GM12878 (cell line): Measurements from ENCODE around the gene TEX12. TPM values are rescaled to one million over a fixed set of nuclear protein-coding genes. Genes with fewer than 3 reads are reported as not detected.

Experiments used
- ATAC-seq: fragments of 200-7000 bp; cut with Tn5 transposase; 3 replicates; pipeline ENCODE4 v1.9.1; 2020; ENCODE audit warnings: mild to moderate bottlenecking, moderate library complexity
- BruUV-seq: library from RNA; stranded (reverse); fragments of 400-500 nt; replicated peaks from 2 replicates; lab custom pipeline; 2021; lab: Mats Ljungman, UMichigan
- CTCF ChIA-PET: fragments of 300-600 bp; sonication (Branson Sonifier 250); formaldehyde crosslinking; extraction: SDS; loops from one replicate; lab custom pipeline; 2021; ENCODE audit warnings: inconsistent platforms; lab: Yijun Ruan, JAX
- POLR2A ChIA-PET: fragments of 350-600 bp; formaldehyde crosslinking; extraction: SDS; loops from one replicate; lab custom pipeline; 2021; ENCODE audit warnings: inconsistent platforms; lab: Charles Lee
- RAD21 ChIA-PET: fragments of 300-600 bp; sonication (Branson Sonifier 250); formaldehyde crosslinking; loops from one replicate; lab custom pipeline; 2023; ENCODE audit warnings: antibody characterized with exemption; ENCODE audit not compliant: unreplicated experiment; lab: Charles Lee
- SMC1A ChIA-PET: fragments of 300-600 bp; sonication (Branson Sonifier 250); formaldehyde crosslinking; loops from one replicate; lab custom pipeline; 2023; ENCODE audit not compliant: unreplicated experiment, uncharacterized antibody; lab: Charles Lee
- DNase-seq: peaks from one replicate; pipeline ENCODE4 v3.0.0-alpha.2; 2011; ENCODE audit warnings: low read depth, low spot score
- FAIRE-seq: peaks from 3 replicates; lab custom pipeline; 2011; peaks lifted over from hg19 to GRCh38; lab: Jason Lieb, UNC
- H2AFZ ChIP-seq: 2 replicates; pipeline ENCODE4 v1.6.0; 2011; ENCODE audit warnings: low read depth, low read length, control low read depth; ENCODE audit not compliant: control insufficient read depth
- H3K27ac ChIP-seq: 2 replicates; pipeline ENCODE4 v1.5.1; 2011; ENCODE audit warnings: control low read depth; ENCODE audit not compliant: control insufficient read depth, insufficient read depth
- H3K27me3 ChIP-seq, 2 experiments: replicated peaks in 1 of 2; 2 replicates each; pipeline versions ENCODE4 v1.6.0 to v1.6.1; 2011; ENCODE audit warnings: low read length in 1 of 2; ENCODE audit not compliant: control insufficient read depth in 2 of 2, insufficient read depth in 2 of 2
- H3K36me3 ChIP-seq, 2 experiments: 2 replicates each; pipeline ENCODE4 v1.5.1; 2011; ENCODE audit warnings: low read length in 1 of 2; ENCODE audit not compliant: control insufficient read depth in 2 of 2, insufficient read depth in 2 of 2
- H3K4me1 ChIP-seq: 2 replicates; pipeline ENCODE4 v1.6.1; 2011; ENCODE audit warnings: mild to moderate bottlenecking, low read length, moderate library complexity, mixed read lengths; ENCODE audit not compliant: control insufficient read depth, insufficient read depth
- H3K4me2 ChIP-seq: 2 replicates; pipeline ENCODE4 v1.6.0; 2011; ENCODE audit warnings: control low read depth; ENCODE audit not compliant: control insufficient read depth, insufficient read depth
- H3K4me3 ChIP-seq: fragments of 200-600 bp; sonication (generic); 2 replicates; pipeline ENCODE4 v1.5.1; 2016
- H3K79me2 ChIP-seq: 2 replicates; pipeline ENCODE4 v1.6.0; 2011; ENCODE audit warnings: low read length; ENCODE audit not compliant: control insufficient read depth, insufficient read depth
- H3K9ac ChIP-seq: 2 replicates; pipeline ENCODE4 v1.8.0; 2011; ENCODE audit warnings: low read length, control low read depth, mixed read lengths; ENCODE audit not compliant: control insufficient read depth, insufficient read depth
- H3K9me3 ChIP-seq: replicated peaks from 3 replicates; pipeline ENCODE4 v1.5.1; 2011; ENCODE audit warnings: mild to moderate bottlenecking, low read length; ENCODE audit not compliant: control insufficient read depth, insufficient read depth
- H4K20me1 ChIP-seq: 2 replicates; pipeline ENCODE4 v1.6.0; 2011; ENCODE audit not compliant: control insufficient read depth, insufficient read depth
- CREM ChIP-seq: IDR thresholded peaks from 2 replicates; pipeline ENCODE4 v1.6.1; 2014; ENCODE audit warnings: antibody characterized with exemption, low read depth
- CUX1 ChIP-seq: IDR thresholded peaks from 2 replicates; pipeline ENCODE4 v1.6.1; 2012; ENCODE audit warnings: improper control_type of control experiment, low read depth, low read length; ENCODE audit not compliant: insufficient replicate concordance
- NFYB ChIP-seq: IDR thresholded peaks from 2 replicates; pipeline ENCODE4 v1.6.1; 2011; ENCODE audit warnings: low read depth, mild to moderate bottlenecking, low read length, improper control_type of control experiment, moderate library complexity; ENCODE audit not compliant: insufficient read depth
- RBBP5 ChIP-seq: fragments of 200-600 bp; sonication (generic); conservative IDR thresholded peaks from 2 replicates; pipeline ENCODE4 v1.6.1; 2016
- RELA ChIP-seq: fragments of 450-650 bp; IDR thresholded peaks from 2 replicates; pipeline ENCODE4 v1.8.0; 2014; ENCODE audit warnings: borderline replicate concordance; ENCODE audit not compliant: partially characterized antibody
- TBL1XR1 ChIP-seq: IDR thresholded peaks from 2 replicates; pipeline ENCODE4 v1.6.1; 2012; ENCODE audit warnings: low read depth, low read length, improper control_type of control experiment
- YY1 ChIP-seq: IDR thresholded peaks from 2 replicates; pipeline ENCODE4 v1.6.1; 2011; ENCODE audit warnings: low read depth, mild to moderate bottlenecking, low read length
- WGBS: methylation state at CpG from one replicate; pipeline ENCODE4 v1.1.6; 2016; ENCODE audit warnings: low lambda C conversion rate; ENCODE audit not compliant: insufficient replicate concordance, insufficient coverage; ENCODE audit errors: missing lambda C conversion rate; 5-methylcytosine and 5-hydroxymethylcytosine counted together
- in situ Hi-C: fragments of 300-500 bp; cut with MboI; formaldehyde crosslinking; loops from 9 replicates; pipeline ENCODE4 v1.14.3; 2018; ENCODE audit warnings: mixed read lengths
- intact Hi-C: fragments of 100-400 bp; cut with micrococcal nuclease; formaldehyde crosslinking; loops from one replicate; pipeline ENCODE4 v1.14.2; 2022; ENCODE audit not compliant: unreplicated experiment
- polyA plus RNA-seq, 11 experiments: library from polyadenylated mRNA; depleted of rRNA in 4 of 11; unstranded in 6 of 11; stranded (reverse) in 5 of 11; fragments of >200 nt; fragmentation: Nextera tagmentation in 4 of 11; fragmentation: Illumina TruSeq in 1 of 11; extraction: Ambion mirVana in 4 of 11; extraction: Trizol in 1 of 11; gene quantifications; 1 replicate in 1 of 11; 2 replicates in 10 of 11; pipeline versions ENCODE4 v1.2.1 to v1.2.3, GENCODE V29; 2011 to 2016; ENCODE audit warnings: inconsistent platforms in 2 of 11, missing spikeins in 2 of 11, low read depth in 1 of 11
- total RNA-seq, 4 experiments: library from RNA; depleted of rRNA in 3 of 4; stranded (reverse); fragments of >200 nt in 3 of 4; fragmentation: Illumina TruSeq in 1 of 4; extraction: Trizol in 1 of 4; gene quantifications; 2 replicates each; pipeline versions ENCODE4 v1.2.1 to v1.2.3, GENCODE V29; 2013 to 2021
- TF ChIP-seq, protein P1 (sequence below): fragments of 450-650 bp; IDR thresholded peaks from 2 replicates; pipeline ENCODE4 v1.6.1; 2017; ENCODE audit warnings: mild to moderate bottlenecking, low read depth, inconsistent platforms; ENCODE audit not compliant: poor library complexity, severe bottlenecking
- TF ChIP-seq, protein P2 (sequence below): IDR thresholded peaks from 2 replicates; pipeline ENCODE4 v1.6.1; 2012; ENCODE audit warnings: low read depth, low read length, improper control_type of control experiment

TEX12 gene
- total and polyA plus RNA-seq, 10 of the 15 experiments (the other 5 are each of a cell fraction or from before 2014, with no cell fraction given) = 0.11 to 1.3 (median 0.40) TPM; not detected in 2

GRCh38 chr11:112134473-112134872 is 32.7 kb upstream of the TEX12 start:
- in situ Hi-C loops = no loop called here
- Histone ChIP-seq H3K9ac (no peak overlapping the region), H4K20me1 (no peaks in the 10 kb centered on the region), H3K9me3 (no peaks in the 10 kb centered on the region), H3K4me2 (no peak overlapping the region), H3K27me3 (no peaks in the 10 kb centered on the region; a peak in 1 of 4 replicates), H3K36me3 (no peaks in the 10 kb centered on the region), H3K79me2 (no peaks in the 10 kb centered on the region), H2AFZ (no peak overlapping the region), H3K4me3 (no peak overlapping the region), H3K4me1 (0 out of 2 replicates have a peak, but pooled peaks cover 2% of the 10 kb centered on the region)
- RAD21 ChIA-PET = no interaction called here
- CTCF ChIA-PET = interaction anchor here (2.0 kb wide), 1 partner anchor 20 kb away, joined by 5 read pairs; no protein-coding TSS in a partner anchor
- no peak for ATAC-seq
- no peak for FAIRE-seq
- POLR2A ChIA-PET = no interaction called here
- DNase-seq = no peak
- no TSS peak for BruUV-seq
- WGBS = 76% methylated on average over 3 of the region's 4 CpGs
- SMC1A ChIA-PET = no interaction called here
- TF ChIP-seq, protein P1, sequence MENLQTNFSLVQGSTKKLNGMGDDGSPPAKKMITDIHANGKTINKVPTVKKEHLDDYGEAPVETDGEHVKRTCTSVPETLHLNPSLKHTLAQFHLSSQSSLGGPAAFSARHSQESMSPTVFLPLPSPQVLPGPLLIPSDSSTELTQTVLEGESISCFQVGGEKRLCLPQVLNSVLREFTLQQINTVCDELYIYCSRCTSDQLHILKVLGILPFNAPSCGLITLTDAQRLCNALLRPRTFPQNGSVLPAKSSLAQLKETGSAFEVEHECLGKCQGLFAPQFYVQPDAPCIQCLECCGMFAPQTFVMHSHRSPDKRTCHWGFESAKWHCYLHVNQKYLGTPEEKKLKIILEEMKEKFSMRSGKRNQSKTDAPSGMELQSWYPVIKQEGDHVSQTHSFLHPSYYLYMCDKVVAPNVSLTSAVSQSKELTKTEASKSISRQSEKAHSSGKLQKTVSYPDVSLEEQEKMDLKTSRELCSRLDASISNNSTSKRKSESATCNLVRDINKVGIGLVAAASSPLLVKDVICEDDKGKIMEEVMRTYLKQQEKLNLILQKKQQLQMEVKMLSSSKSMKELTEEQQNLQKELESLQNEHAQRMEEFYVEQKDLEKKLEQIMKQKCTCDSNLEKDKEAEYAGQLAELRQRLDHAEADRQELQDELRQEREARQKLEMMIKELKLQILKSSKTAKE = no peak
- TF ChIP-seq YY1 = no peak
- TF ChIP-seq TBL1XR1 = no peak
- no peak for TF ChIP-seq RELA
- TF ChIP-seq, all 136 proteins: peak for 0
- intact Hi-C loops = no loop called here
- H3K27ac ChIP-seq = no peak overlapping the region

GRCh38 chr11:112143597-112143996 is 23.6 kb upstream of the TEX12 start:
- Histone ChIP-seq H3K27me3 (no peaks in the 10 kb centered on the region), H2AFZ (no peak overlapping the region), H3K4me2 (no peak overlapping the region), H3K27ac (no peak overlapping the region), H3K4me3 (no peak overlapping the region), H3K79me2 (no peaks in the 10 kb centered on the region), H3K36me3 (no peaks in the 10 kb centered on the region), H3K9ac (no peak overlapping the region), H4K20me1 (no peaks in the 10 kb centered on the region), H3K9me3 (peaks cover 2% of the 10 kb centered on the region; the same call in 1 of the 3 replicates), H3K4me1 (no peaks in the 10 kb centered on the region)
- no peak for TF ChIP-seq CUX1
- TF ChIP-seq, protein P2, sequence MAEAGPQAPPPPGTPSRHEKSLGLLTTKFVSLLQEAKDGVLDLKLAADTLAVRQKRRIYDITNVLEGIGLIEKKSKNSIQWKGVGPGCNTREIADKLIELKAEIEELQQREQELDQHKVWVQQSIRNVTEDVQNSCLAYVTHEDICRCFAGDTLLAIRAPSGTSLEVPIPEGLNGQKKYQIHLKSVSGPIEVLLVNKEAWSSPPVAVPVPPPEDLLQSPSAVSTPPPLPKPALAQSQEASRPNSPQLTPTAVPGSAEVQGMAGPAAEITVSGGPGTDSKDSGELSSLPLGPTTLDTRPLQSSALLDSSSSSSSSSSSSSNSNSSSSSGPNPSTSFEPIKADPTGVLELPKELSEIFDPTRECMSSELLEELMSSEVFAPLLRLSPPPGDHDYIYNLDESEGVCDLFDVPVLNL = no peak
- no peak for TF ChIP-seq NFYB
- TF ChIP-seq RBBP5 = no peak
- TF ChIP-seq CREM = no peak
- no TSS peak for BruUV-seq
- ATAC-seq (no peak), FAIRE-seq (no peak), DNase-seq (no peak)
- intact Hi-C loops = no loop called here
- POLR2A ChIA-PET = no interaction called here
- CTCF ChIA-PET = no interaction called here
- RAD21 ChIA-PET = no interaction called here
- in situ Hi-C loops = no loop called here
- SMC1A ChIA-PET = interaction anchor here (0.6 kb wide), 1 partner anchor 10 kb away, joined by 3 read pairs; no protein-coding TSS in a partner anchor
- 64% methylated on average over 3 of the region's 3 CpGs for WGBS
